Amygdala (tissue), 56 donors: ENCODE measurements around the gene TRAPPC2L.

Source experiments
- DNase-seq, 56 donors: peaks; one replicate each; lab custom pipeline; 2025; lab: John Stamatoyannopoulos, UW

Gene TRAPPC2L, protein sequence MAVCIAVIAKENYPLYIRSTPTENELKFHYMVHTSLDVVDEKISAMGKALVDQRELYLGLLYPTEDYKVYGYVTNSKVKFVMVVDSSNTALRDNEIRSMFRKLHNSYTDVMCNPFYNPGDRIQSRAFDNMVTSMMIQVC

DNA sequence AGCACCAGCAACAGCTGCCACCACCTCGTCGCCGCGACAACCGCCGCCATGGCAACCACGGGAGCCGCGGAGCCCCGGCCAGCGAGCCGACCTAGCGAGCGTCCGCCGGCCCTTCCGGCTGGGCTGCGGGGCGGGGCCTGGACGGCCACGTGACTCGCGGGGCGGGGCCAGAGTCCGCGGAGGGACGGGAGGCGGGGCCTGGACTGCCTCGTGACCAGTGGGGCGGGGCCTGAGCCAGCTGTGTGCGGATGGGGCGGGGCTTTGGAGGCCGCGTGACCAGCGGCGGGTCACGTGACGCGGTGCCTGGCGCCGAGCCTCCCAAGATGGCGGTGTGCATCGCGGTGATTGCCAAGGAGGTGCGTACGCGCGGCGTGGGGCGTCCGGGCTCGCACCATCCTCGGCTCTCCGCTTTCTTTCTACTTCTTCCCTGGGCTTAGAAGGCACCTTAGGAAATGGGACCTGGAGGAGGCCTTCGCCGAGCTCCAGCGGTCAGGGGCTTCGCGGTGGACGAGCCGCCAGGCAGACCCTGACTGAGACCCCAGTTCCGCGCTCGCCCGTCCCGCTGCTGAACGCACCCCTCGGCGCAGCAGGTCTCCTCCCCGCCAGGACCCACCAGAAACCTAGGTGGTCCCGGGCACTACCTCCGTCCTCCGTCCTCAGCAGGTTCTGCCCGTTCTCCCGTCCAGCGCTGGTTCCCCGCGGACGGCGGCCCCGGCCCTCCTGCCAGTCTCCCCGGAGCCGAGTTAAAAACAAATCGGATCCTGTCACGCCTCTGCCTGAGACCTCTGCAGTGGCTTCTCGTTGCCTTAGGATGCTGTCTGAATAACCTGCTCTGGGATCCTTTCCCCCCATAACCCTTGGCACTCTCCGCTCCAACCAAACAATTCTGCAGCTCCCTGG is at the start of gene TRAPPC2L, which contains the start of gene GALNS:
TSS of gene TRAPPC2L (plus strand) at position 300 of the 900 bp plus-strand sequence. CDS start at position 324, 24 bp downstream.
TSS of gene GALNS (minus strand) at position 120 of the 900 bp plus-strand sequence. CDS start at position 50, 70 bp downstream.
- DNase-seq: peak; percentile 57 to 100 (median 96)

DNA sequence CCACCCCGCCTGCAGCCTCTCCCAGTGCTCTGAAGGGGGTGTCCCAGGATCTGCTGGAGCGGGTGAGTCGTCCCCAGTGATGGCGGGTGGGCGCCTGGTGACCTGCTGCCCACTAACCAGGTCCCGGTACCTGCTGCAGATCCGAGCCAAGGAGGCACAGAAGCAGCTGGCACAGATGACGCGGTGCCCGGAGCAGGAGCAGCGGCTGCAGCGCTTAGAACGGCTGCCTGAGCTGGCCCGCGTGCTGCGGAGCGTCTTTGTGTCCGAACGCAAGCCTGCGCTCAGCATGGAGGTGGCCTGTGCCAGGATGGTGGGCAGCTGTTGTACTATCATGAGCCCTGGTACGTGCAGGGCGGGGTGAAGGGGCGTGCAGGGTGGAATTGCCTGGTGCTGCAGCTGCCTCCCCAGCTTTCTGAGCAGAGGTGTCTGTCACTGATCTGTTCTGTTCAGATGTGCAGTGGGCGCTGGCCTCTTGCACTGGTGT is 49.7 kb upstream of the TRAPPC2L start:
- DNase-seq: no peak

DNA sequence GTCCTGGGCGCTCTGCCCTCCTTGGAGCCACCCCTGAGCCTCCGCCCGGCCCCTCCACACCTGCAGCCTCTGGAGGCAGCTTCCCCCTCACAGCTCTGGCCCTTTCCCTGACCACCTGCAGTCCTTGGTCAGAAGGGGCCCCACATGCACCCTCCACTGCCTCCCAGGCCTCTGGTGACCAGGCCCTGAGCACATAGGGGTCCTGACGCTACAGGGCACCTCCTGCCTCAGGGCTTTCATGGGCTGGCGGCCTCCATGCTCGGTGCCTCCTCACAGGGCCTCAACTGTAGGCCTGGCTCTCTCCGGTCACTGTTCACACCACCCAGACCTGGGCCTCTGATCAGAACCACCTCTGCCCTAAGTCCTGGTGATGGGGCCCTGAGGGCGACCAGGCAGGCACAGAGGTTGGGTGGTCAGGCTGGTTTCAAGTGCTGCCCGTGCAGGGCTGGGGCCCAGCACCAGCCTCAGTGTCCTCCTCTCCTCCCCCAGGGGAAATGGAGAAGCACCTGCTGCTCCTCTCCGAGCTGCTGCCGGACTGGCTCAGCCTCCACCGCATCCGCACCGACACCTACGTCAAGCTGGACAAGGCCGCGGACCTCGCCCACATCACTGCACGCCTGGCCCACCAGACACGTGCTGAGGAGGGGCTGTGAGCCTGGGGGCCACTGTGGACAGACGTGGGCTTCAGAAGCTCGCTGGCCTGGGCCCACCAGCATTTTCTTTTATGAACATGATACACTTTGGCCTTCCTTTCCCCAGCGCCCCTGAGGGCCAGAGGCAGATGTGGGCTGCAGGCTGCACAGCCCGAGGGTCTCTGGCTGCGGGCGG is 49.1 kb upstream of the TRAPPC2L start:
- DNase-seq: no peak

DNA sequence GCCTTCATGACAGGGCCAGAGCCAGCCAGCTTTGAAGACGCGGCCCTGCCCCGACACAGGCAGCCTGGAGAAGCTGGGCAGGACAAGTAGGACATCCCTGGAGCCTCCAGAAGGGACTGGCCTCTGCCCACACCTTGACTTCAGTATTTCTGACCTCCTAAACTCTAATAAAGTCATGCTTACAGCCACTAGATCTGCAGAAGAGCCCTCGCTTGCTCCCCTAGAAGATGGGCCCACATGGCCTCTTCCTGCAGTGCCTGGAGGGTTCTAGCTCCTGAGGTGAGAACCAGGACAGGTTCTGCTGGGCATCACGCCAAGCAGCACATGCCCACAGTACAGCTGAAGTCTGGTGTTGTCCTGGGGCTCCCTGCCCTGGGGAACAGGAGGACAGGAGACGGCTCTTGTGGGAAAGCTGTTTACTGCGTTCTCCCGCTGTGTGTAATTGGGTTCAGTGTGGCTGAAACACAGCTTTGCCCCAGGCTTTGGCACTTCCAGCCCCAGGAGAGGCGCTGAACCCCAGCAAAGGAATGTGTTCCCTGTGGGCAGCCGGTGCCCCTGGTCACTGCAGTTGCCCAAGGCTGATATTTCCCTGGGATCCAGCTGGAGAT is 47.8 kb upstream of the TRAPPC2L start:
- DNase-seq: no peak

DNA sequence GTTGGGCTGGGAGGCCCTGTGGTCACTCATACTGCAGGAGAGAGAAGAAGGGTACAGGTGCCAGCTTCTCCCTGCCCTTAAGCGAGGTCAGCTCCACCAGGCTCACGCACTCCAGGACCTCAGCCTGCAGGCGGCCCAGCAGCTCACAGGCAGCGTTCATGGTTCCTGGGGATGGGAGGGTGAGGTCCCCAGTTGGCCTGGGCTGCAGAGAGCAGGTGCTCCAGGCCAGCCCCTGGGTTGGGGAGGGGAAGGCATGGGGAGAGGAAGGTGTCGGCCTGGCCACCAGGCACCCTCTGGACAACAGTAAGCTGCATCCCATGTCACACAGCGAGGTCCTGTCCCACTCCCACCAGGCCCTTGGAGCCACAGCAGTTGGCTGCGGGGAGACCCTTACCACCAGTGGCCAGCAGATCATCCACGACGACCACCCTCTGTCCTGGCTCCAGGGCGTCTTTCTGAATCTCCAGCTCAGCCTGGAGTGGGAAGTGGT is 47.2 kb upstream of the TRAPPC2L start:
- no peak for DNase-seq

DNA sequence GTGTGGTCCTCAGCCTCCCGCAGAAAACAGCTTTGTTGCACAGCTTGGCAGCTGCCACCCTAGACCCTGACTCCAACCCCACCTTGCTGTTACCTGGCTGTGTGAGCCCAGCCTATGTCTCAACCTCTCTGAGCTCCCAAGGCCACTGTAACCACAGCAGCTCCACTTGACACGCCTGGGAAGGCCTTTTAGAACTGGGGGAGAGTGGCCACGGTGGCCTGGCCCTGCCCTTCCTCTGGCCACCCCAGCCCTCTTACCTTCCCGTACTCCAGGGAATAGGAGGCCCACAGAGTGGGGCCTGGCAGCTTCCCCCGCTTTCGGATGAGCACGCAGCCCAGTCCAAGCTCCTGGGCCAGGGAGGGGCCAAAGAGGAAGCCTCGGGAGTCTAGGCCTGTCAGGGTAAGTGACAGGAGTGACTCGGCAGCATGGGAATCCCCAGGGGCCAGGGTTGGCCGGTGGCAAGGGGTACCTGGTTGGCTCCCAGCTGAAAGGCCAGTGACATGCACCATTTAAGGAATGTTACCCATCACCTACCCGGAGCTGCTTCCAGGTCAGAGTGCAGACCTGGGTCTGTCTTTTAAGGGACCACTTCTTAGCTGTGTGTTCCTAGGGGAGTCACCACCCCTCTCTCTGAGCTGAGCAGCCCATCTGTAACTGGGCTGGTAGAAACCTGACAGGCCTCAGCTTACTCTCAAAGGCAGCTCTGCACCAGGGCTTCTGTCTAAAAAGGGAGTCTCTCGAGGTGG is 46.6 kb upstream of the TRAPPC2L start:
- DNase-seq: no peak

DNA sequence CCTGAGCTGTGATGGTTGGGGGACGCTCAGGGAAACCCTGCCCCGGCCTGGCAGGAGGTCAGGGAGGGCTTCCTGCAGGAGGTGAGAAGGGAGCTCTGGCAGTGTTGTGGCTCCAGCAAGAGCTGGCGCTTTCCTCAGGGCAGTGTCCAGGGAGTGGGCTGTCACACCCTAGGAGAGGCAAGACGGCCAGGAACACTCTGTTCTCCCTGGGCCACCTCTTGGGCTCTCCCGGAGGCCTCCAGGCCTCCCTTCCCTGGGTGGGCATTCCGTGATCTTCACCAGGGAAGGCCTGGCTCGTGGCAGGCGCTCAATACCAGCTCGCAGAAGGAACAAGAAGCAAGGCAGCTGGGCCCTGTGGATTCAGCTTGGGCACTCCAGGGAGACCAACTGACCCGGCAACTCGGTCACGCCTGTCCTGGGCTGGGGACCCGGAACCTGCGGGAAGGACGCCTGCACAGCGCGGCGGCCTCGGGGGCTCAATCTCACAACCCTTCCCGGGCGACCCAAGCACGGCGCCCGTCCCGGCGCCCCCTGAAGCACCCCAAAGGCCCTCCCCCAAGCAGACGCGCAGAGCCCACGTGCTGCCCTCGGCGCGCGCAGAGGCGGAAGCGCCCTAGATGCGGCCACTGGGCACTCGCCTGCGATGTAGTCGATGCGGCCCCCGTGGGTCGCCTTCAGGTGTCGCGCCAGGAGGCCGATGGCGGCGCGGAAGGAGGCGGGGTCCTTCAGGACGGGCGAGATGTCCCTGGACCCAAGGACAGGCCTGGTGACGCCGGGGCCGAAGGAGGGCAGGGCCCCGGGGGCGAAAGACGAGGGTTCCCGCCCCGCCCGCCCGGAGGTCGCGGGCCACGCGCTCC is 45.8 kb upstream of the TRAPPC2L start:
- peak; percentile 43 to 88 (median 74) for DNase-seq

DNA sequence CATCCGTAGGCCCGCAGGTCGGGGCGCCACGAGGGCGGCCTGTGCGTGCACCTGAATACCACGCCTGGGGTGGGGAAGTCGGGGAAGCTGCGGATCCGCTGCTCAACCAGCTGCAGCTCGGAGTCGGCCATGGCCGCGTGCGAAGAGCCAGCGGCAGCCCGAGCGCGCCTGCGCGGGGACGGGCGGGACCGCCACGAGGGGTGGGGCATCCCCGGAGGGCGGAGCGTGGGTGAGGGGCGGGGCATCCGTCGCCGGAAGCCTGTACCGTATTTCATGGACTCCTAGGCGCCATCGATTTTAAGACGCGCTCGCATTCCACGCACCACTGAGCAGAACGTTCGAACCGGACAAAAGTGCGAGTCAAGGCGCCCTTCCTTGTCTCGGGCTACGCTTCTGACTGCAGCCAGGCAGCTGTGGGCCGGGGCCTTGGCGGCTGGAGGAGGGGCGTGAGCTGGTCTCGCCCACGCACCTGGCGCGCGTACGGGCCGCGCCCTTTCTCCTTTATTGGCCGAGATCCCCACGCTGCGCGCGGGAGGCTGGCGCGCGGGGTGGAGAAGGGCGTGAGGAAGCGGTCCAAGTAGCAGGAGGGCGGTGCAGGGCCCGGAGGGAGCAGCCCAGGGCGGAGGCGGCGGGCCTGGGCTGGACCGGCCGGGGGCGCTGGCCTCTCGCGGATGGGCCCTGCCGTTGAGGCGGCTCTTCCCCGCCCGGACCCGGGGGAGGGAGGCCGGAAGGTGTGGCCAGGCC is 45.0 kb upstream of the TRAPPC2L start, which contains the start of gene APRT:
TSS of gene APRT (minus strand) at position 160 of the 744 bp plus-strand sequence. CDS start at position 131, 29 bp downstream.
- DNase-seq: peak; percentile 33 to 94 (median 83)

DNA sequence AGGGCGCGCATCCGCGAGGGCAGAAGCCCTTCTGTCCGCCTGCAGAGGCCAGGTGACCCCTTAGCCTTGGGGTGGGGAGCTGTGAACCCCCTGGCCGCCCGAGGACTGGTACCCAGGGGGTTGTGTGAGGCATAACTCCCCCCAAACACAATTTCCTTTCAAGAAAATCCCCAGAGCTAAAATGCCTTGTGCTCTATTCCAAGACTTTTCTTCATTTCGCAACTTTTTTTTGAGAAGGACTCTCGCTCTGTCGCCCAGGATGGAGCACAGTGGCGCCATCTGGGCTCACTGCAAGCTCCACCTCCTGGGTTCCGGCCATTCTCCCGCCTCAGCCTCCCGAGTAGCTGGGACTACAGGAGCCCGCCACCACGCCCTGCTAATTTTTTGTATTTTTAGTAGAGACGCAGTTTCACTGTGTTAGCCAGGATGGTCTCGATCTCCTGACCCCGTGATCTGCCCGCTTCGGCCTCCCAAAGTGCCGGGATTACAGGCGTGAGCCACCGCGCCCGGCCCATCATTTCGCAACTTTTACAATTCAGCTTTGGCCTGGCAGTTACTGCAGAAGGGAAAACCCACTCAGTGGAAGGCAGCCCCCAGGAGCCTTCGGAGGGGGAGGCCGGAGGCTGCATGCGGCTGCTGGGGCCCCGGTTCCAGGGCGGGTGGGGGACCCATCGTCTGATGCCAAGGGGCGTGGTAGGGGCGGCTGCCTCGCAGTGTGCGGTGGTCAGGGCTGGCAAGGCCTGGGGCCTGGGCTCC is 44.2 kb upstream of the TRAPPC2L start:
- DNase-seq: peak in 3 of 56 donors; percentile 6 to 20 (median 15)

DNA sequence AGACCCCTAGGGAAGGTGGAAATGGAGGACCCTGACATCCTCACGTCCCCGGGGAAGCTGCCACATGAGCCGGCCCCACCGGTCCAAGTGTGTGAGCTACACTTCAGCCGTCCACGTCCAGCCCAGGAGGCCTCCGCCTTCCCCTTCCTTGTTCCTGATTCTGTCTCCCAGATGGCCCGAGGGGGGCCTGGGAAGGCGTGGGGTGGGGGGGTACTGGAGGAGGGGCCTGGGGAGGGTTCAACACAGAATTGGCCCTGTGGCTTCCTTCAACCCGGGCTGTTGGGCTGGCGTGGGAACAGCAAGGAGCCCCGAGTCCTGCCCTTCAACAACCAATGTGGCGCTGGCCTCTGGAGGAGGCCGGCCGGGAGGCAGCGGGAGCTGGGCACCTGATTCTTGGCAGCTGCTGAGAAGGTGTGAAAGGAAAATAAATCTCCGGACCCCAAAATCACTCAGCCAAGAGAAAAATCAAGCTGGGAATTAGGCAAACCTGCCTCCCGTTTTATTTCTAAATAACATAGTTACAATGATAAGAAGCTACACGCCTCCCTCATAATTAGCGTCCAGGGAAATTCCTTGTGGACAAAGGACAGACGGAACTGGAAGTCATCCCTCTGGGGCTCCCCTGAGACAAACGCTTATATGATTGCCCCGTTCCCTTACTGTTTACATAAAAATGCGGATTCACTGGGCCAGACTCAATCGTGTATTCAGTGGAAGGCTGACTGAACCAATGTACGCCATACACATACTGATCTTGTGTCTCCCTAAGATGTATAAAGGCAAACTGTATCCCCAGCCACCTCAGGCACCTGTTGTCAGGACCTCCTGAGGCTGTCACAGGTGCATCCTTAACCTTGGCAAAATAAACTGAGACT is 43.4 kb upstream of the TRAPPC2L start:
- no peak for DNase-seq

DNA sequence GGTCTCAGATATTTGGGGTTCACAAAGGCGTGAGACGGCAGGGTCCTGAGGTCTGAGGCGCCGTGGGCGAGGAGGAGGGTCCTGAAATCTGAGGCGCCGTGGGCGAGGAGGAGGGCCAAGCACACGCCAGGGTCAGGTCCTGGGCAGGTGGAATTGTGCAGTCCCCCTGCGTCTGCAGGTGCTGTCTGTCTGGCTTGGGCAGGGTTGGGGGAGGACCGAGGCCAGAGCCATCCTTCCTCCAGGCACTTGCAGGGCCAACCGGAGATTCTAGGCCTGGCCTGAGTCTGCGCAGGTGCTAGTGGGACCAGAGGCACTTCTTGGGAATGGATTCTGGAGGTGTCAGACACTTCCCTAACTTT is 42.8 kb upstream of the TRAPPC2L start:
- no peak for DNase-seq

DNA sequence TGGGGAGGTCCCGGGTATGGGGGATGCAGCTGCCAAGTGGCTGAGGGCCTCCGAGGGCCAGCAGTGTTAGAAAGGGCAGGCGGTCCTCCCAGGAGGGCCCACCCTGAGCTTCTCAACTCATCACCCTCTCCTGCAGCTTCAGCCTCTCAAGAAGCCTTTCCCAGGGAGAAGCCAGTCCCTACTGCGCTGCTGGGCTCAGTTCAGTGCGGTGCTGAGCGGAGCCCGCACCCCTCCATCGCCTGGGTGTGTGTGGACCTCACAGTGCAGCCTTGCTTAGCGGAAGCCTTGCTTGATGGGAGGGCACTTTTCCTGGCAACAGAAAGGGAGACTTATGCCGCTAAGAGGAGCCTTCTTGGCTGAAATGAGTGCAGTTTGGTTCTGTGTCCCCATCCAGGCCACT is 41.7 kb upstream of the TRAPPC2L start:
- DNase-seq: no peak

DNA sequence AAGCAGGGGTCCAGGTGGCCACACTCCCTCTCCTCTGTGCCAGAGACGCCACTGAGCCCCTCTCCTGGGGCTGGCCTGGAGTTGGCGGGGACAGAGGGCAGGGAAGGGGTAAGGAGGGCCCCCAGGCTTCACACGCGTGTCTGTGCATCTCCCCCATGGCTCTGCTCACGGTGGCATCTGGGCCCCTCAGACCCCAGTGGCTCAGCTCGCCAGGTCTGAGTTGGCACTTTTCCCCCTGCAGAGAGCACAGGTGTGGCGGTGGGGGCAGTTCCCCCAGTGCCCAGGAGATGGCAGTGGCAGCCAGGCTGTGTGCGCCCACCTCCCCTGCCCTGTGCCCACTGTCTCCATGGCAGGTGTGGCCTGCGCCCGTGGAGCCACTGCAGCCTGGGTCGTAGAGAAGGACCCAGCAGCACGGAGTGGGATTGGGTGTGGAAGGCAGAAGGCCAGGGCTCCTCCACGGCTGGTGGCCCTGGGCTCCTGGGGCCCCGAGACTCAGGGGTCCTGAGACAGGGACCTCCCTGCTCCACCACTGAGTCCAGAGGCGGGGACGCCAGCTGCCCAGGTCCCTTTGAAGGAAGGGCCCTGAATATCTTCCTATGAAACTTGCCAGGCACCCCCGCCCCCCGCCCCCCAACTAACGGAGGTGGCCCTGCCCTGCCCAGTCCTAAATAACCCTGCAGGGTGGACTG is 40.9 kb upstream of the TRAPPC2L start:
- DNase-seq: peak in 6 of 56 donors; percentile 14 to 31 (median 22)

DNA sequence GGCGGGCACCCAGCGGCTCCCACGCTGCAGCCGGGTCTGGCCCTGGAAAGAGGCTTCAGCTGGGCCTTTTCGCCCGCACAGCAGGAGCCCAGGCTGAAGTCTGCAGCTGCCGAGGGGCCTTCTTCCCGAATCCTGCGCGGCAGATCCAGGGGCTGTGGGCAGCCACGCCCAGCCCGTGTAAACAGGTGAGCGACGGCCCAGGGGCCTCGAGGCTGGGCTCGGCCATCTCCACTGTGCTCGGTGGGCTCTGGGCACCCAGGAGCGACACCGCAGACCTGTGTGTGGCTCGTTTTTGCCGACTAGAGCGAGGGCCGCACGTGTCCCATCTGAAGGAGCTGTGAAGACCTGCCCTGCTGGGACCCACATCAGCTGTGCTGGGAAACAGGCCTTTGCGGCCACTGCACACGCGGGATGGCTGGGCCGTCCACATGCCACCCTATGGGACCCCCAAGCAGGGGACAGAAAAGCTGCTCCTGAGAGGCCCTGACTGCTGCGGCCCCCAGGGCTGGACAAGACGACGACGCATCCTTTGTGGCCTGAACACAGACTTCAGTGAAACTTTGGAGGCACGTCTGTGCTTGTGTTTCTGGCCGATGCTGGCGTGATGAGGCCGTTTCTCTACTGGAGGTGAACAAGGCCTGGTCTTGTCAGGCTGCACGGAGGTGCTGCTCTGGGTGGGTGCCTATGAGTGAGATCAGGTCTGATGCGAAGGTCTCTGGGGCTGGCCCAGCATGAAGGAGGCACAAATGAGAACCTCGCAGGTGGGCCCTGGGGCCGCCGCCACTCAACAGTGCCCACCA is 40.0 kb upstream of the TRAPPC2L start:
- no peak for DNase-seq
